Panc1 (cell line): Measurements from ENCODE around the gene PAK3. TPM values are rescaled to one million over a fixed set of nuclear protein-coding genes. Genes with fewer than 3 reads are reported as not detected.

ENCODE experiments used
- ATAC-seq: fragments of 200-7000 bp; cut with Tn5 transposase; 2 replicates; pipeline ENCODE4 v1.9.1; 2020; ENCODE audit warnings: mild to moderate bottlenecking, moderate library complexity
- BruUV-seq: library from RNA; stranded (reverse); fragments of 400-500 nt; replicated peaks from 2 replicates; lab custom pipeline; 2021; lab: Mats Ljungman, UMichigan
- CTCF ChIA-PET: fragments of 300-600 bp; sonication (Branson Sonifier 250); formaldehyde crosslinking; loops from one replicate; lab custom pipeline; 2022; ENCODE audit warnings: antibody characterized with exemption; lab: Charles Lee
- POLR2A ChIA-PET: fragments of 300-600 bp; sonication (Branson Sonifier 250); formaldehyde crosslinking; loops from one replicate; lab custom pipeline; 2022; ENCODE audit warnings: antibody characterized with exemption; lab: Charles Lee
- DNase-seq: peaks from one replicate; pipeline ENCODE4 v3.0.0-alpha.2; 2010; ENCODE audit warnings: low read depth, low spot score
- H3K27ac ChIP-seq: 2 replicates; pipeline ENCODE4 v1.5.1; 2011; ENCODE audit warnings: mild to moderate bottlenecking, low read length, inconsistent platforms
- H3K27me3 ChIP-seq: fragments of 200-500 bp; sonication (Bioruptor generic); 2 replicates; pipeline ENCODE4 v1.6.0; 2014; ENCODE audit warnings: low read length, inconsistent platforms; ENCODE audit not compliant: control insufficient read depth, insufficient read depth
- H3K36me3 ChIP-seq: fragments of 200-500 bp; sonication (Bioruptor generic); 2 replicates; pipeline ENCODE4 v1.5.1; 2014; ENCODE audit warnings: inconsistent platforms, mild to moderate bottlenecking, low read length, moderate library complexity; ENCODE audit not compliant: control insufficient read depth, insufficient read depth
- H3K4me1 ChIP-seq: 2 replicates; pipeline ENCODE4 v1.5.1; 2011; ENCODE audit warnings: inconsistent platforms, mild to moderate bottlenecking, low read length, moderate library complexity; ENCODE audit not compliant: control insufficient read depth, insufficient read depth
- H3K4me3 ChIP-seq, 2 experiments: 2 replicates each; pipeline ENCODE4 v1.5.1; 2011 to 2012; ENCODE audit warnings: low read depth in 2 of 2, low read length in 2 of 2, mild to moderate bottlenecking in 2 of 2, inconsistent platforms in 1 of 2, moderate library complexity in 1 of 2
- H3K9me3 ChIP-seq: fragments of 200-500 bp; sonication (Bioruptor generic); 2 replicates; pipeline ENCODE4 v1.5.1; 2014; ENCODE audit warnings: low read depth, mild to moderate bottlenecking, inconsistent platforms, low read length, moderate library complexity; ENCODE audit not compliant: control insufficient read depth, insufficient read depth
- POLR2AphosphoS5 ChIP-seq: IDR thresholded peaks from 2 replicates; pipeline ENCODE4 v1.6.1; 2012; ENCODE audit warnings: mild to moderate bottlenecking, low read depth, low read length, moderate library complexity
- SIN3A ChIP-seq: IDR thresholded peaks from 2 replicates; pipeline ENCODE4 v1.6.1; 2012; ENCODE audit warnings: low read depth, mild to moderate bottlenecking, low read length, moderate library complexity, borderline replicate concordance; ENCODE audit not compliant: insufficient read depth
- TCF7L2 ChIP-seq: IDR thresholded peaks from 2 replicates; pipeline ENCODE4 v1.6.1; 2011; ENCODE audit warnings: mild to moderate bottlenecking, low read depth, low read length, inconsistent platforms
- in situ Hi-C: cut with HindIII; loops from 2 replicates; pipeline ENCODE4 v1.10.0; 2016; ENCODE audit warnings: low sequenced_read_pairs, low pct_unique_long_range_greater_than_20kb
- intact Hi-C: fragments of 100-400 bp; cut with micrococcal nuclease; formaldehyde crosslinking; loops from one replicate; pipeline ENCODE4 v1.10.0; 2022; ENCODE audit not compliant: unreplicated experiment
- total RNA-seq: library from RNA; stranded (reverse); gene quantifications from one replicate; pipeline ENCODE4 v1.2.1, GENCODE V29; 2021; ENCODE audit not compliant: unreplicated experiment
- TF ChIP-seq, protein P1 (sequence below), 2 experiments: IDR thresholded peaks; 2 replicates each; pipeline ENCODE4 v1.6.1; 2011 to 2012; ENCODE audit warnings: low read depth in 2 of 2, control low read depth in 1 of 2, low read length in 1 of 2, mild to moderate bottlenecking in 1 of 2, moderate library complexity in 1 of 2; ENCODE audit not compliant: insufficient read depth in 1 of 2
- TF ChIP-seq, protein P2 (sequence below): fragments of 450-650 bp; IDR thresholded peaks from 2 replicates; pipeline ENCODE4 v1.5.1; 2017; ENCODE audit warnings: mild to moderate bottlenecking

Gene PAK3
- total RNA-seq, 1 experiment from 2014 or later: 0.15 TPM

DNA sequence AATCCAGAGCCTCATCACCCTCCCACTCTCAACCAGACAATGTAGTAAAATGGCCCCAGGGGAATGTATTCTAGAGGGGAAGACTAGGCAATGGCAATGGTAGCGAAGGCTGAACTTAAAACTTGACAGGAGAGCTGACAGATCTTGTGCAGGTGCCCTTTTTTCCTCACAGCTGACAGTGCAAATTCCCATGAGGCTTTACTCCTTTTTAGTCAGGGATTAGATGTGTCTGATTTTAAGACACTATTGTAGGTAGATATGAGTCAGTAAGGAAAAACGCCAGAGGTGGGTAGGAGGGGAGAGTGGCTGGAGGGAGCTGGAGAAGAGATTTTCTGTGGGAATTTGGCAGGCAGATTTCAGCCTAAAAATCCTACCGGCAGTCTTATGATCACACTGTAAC is 163.6 kb downstream of the PAK3 start:
- CTCF ChIA-PET: no interaction called here
- TF ChIP-seq TCF7L2: no peak
- TF ChIP-seq, protein P1, sequence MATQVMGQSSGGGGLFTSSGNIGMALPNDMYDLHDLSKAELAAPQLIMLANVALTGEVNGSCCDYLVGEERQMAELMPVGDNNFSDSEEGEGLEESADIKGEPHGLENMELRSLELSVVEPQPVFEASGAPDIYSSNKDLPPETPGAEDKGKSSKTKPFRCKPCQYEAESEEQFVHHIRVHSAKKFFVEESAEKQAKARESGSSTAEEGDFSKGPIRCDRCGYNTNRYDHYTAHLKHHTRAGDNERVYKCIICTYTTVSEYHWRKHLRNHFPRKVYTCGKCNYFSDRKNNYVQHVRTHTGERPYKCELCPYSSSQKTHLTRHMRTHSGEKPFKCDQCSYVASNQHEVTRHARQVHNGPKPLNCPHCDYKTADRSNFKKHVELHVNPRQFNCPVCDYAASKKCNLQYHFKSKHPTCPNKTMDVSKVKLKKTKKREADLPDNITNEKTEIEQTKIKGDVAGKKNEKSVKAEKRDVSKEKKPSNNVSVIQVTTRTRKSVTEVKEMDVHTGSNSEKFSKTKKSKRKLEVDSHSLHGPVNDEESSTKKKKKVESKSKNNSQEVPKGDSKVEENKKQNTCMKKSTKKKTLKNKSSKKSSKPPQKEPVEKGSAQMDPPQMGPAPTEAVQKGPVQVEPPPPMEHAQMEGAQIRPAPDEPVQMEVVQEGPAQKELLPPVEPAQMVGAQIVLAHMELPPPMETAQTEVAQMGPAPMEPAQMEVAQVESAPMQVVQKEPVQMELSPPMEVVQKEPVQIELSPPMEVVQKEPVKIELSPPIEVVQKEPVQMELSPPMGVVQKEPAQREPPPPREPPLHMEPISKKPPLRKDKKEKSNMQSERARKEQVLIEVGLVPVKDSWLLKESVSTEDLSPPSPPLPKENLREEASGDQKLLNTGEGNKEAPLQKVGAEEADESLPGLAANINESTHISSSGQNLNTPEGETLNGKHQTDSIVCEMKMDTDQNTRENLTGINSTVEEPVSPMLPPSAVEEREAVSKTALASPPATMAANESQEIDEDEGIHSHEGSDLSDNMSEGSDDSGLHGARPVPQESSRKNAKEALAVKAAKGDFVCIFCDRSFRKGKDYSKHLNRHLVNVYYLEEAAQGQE (IDR thresholded peaks at IDR 0.05; ENCODE audit: insufficient read depth in 1 of 2, low read depth in 2 of 2, low read length in 1 of 2): no peak
- TF ChIP-seq, protein P2, sequence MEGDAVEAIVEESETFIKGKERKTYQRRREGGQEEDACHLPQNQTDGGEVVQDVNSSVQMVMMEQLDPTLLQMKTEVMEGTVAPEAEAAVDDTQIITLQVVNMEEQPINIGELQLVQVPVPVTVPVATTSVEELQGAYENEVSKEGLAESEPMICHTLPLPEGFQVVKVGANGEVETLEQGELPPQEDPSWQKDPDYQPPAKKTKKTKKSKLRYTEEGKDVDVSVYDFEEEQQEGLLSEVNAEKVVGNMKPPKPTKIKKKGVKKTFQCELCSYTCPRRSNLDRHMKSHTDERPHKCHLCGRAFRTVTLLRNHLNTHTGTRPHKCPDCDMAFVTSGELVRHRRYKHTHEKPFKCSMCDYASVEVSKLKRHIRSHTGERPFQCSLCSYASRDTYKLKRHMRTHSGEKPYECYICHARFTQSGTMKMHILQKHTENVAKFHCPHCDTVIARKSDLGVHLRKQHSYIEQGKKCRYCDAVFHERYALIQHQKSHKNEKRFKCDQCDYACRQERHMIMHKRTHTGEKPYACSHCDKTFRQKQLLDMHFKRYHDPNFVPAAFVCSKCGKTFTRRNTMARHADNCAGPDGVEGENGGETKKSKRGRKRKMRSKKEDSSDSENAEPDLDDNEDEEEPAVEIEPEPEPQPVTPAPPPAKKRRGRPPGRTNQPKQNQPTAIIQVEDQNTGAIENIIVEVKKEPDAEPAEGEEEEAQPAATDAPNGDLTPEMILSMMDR: no peak
- TF ChIP-seq SIN3A: no peak
- no peak for TF ChIP-seq POLR2AphosphoS5
- ATAC-seq (no peak), DNase-seq (no peak)
- Histone ChIP-seq H3K4me3 (no peak overlapping the region), H3K9me3 (no peaks in the 10 kb centered on the region), H3K4me1 (no peaks in the 10 kb centered on the region), H3K27ac (no peak overlapping the region), H3K36me3 (no peaks in the 10 kb centered on the region), H3K27me3 (no peaks in the 10 kb centered on the region; the same call in 1 of the 2 replicates)
- POLR2A ChIA-PET: no interaction called here
- no TSS peak for BruUV-seq
- in situ Hi-C loops (no loop called here), intact Hi-C loops (no loop called here)

DNA sequence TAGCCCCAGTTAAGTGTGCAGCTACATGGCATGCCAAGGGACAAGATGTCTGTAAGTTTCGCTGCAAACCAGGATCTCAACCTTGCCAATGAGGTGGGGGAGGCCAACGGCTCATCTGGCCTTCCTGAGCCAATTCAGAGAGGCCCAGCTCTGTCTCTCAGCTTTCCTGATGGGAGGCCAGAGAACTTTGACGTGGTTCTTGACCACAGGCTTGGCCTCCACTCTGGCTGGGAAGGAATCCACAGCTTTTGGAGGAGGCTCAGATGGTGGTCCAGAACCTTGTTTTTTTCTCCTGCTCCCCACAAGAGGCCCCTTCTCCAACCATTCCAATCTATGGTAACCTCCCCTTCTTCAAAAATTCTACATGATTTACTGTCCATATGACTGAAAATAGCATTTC is 164.5 kb downstream of the PAK3 start:
- no peaks in the 10 kb centered on the region for H3K9me3 ChIP-seq
- TF ChIP-seq TCF7L2 (no peak), POLR2AphosphoS5 (no peak), SIN3A (no peak)
- TF ChIP-seq, protein P2: no peak
- TF ChIP-seq, protein P1 (IDR thresholded peaks at IDR 0.05; ENCODE audit: insufficient read depth in 1 of 2, low read depth in 2 of 2, low read length in 1 of 2): no peak
- in situ Hi-C loops: no loop called here

More for the DNA sequence above, 164.5 kb downstream of the PAK3 start:
- Histone ChIP-seq H3K4me3 (no peak overlapping the region), H3K36me3 (no peaks in the 10 kb centered on the region), H3K27me3 (no peaks in the 10 kb centered on the region; the same call in 1 of the 2 replicates), H3K27ac (no peak overlapping the region), H3K4me1 (no peaks in the 10 kb centered on the region)
- POLR2A ChIA-PET: no interaction called here
- CTCF ChIA-PET: no interaction called here
- no TSS peak for BruUV-seq
- no peak for DNase-seq
- intact Hi-C loops: loop anchor here (10.0 kb wide), 1 partner anchor 184 kb away; no protein-coding TSS in a partner anchor
- ATAC-seq: no peak
